GM12892 (cell line): ENCODE results near the gene SAMD4A.

Source experiments
- POLR2A ChIP-seq: IDR thresholded peaks from 2 replicates; pipeline ENCODE4 v1.6.1; 2011; ENCODE audit warnings: low read depth, low read length, control low read depth
- POLR2AphosphoS5 ChIP-seq: IDR thresholded peaks from 2 replicates; pipeline ENCODE4 v1.6.1; 2011; ENCODE audit warnings: low read depth, low read length, control low read depth
- TAF1 ChIP-seq: IDR thresholded peaks from 2 replicates; pipeline ENCODE4 v1.6.1; 2011; ENCODE audit warnings: low read depth, mild to moderate bottlenecking, control low read depth, low read length, borderline replicate concordance

DNA sequence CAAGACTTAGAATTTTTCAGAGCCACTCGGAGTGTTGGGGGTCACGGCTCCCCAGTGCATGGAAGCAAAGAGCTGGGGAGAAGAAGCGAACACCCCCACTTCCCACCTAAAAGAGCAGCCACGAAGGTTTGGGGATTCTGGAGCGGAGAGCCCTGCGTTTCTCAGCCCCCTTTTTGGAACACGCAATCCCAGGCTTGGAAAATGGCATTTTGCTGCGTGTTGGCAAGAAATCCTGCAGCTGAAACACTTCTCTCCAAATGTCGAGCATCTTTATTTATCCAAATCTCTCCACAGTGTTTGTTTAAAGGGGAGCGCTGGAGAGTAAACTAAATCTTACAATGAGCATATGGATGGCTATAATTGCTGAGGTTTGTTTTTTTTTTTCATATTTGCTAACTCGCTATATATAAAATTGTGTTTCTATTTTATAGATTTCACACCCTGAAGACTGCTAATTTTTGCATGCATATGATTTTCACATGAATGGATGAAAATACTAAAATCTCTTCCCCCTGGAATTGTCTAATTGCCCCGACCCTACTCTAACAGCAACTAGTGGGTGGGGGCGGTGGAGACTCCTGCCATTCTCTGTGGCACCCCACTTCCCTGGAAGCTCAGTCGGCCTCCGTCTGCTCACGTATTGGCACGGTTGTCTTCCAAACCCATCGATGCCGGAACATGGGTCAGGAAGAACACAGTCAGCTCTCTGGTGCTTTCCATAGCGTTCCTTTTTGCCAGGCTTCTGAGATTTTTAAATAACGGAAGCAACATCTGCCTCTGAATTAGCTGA, 215.2 kb downstream of the SAMD4A start:
- TF ChIP-seq POLR2AphosphoS5 (no peak), POLR2A (no peak), TAF1 (no peak)
